GM23248 (cell line): ENCODE measurements around the gene NRF1.

Experiments
- EZH2 ChIP-seq: fragments of 200-600 bp; sonication (generic); IDR thresholded peaks from 2 replicates; pipeline ENCODE4 v1.6.1; 2018; ENCODE audit warnings: antibody characterized with exemption, mild to moderate bottlenecking; ENCODE audit not compliant: insufficient read depth, poor library complexity, severe bottlenecking
- EZH2phosphoT487 ChIP-seq: fragments of 200-600 bp; sonication (generic); IDR thresholded peaks from 2 replicates; pipeline ENCODE4 v1.6.1; 2018; ENCODE audit warnings: antibody characterized with exemption, moderate library complexity, mild to moderate bottlenecking, low read depth; ENCODE audit not compliant: insufficient read depth

DNA sequence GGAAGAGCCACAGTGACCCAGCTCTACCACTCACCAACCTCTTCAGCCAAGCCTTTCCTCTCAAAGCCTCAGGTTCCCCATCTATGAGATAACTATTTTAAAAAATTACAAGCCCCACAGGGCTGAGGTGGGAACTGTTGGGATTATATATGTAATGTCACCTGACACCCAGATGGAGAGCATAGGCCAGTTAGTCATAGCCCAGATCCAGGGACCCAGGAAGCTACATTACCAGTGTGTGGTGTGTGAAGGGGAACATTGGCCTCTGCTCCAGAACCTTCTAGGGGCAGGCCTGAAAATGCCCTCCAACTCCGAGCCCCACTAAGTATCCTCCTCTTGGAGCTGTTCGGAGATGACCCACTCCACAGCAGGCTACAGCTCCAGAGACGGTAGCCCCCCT, 162.4 kb downstream of the NRF1 start:
- TF ChIP-seq EZH2 (no peak), EZH2phosphoT487 (no peak)
